NCI-H2029 treated with DMSO at 0.1 percent for 48 hours (cell line): Measurements from ENCODE around the gene IL1RL1.

Source experiments
- DNase-seq: peaks from one replicate; lab custom pipeline; 2025; lab: John Stamatoyannopoulos, UW

Gene IL1RL1

DNA sequence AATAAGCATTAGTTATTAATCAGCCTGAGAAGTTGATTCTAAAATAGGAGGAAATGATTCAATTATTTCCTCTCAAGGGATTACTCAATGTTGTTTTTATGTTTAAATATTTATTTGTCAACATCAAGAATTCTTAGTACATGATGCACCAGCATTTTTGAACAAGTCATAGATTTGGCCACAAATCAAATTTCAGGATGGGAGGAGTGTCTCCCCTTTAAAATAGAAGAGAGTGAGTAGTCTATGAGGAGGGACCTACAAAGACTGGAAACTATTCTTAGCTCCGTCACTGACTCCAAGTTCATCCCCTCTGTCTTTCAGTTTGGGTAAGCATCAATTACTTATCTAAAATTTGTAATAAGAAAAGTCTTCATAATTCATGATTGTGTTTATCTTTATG, 25.6 kb downstream of the IL1RL1 start:
- DNase-seq = no peak

GRCh38 chr2:102337481-102338386, 26.4 kb downstream of the IL1RL1 start:
- DNase-seq = no peak

DNA sequence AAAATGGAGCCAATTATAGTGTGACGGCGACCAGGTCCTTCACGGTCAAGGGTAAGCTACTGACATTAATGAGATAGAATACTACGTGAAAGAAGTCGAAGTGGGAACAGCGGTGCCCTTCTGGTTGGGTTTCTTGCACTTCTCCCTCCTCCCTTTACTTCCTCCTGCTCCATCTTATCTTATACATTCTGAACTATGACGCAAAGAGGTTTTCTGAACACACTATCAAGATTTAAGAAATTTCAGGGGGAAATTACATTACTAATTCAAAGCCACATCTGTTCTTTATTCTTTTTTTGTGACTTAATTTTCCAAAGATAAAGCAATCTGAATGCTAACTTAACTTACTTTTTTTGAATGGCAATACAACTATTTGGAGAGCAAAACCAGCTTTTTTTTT, 29.4 kb downstream of the IL1RL1 start:
- DNase-seq = no peak

GRCh38 chr2:102342888-102343287, 31.5 kb downstream of the IL1RL1 start:
- no peak for DNase-seq

- no peak for DNase-seq
These were observed 33.0 kb downstream of the IL1RL1 start for GRCh38 chr2:102344397-102344796.

GRCh38 chr2:102345329-102345920, 34.1 kb downstream of the IL1RL1 start:
- no peak for DNase-seq

DNA sequence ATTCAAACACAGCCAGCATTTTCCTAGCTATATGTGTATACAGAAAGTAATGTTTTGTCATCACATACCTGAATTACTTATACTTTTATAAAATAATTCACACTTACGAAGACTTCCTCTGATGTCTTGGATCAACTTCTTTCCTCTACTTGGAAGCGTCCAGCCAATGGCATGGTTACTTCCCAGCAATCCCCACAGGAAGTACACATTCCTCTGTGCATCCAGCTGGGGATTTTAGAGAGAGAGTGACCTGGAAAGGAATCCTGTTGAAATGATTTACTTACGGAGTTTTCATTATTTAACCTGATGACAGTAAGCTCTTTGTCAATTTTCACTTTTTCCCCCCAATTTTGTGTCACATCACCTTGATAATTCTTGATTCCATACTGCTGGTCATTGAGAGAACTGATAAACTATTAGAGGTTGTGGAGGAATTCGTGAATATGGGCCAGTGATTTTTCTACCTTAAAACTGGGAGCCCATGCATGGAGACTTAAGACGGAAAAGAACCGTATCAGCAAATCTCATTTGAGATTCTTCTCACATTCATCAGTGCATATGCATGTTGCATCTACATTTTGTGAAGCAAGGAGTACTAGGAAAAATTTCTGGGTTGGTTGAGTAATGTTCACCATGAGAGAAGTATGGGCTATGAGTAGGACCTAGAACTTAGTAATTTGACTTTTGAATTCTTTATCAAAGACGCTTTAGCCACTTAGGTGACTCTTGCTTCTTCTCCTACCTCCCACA, 35.2 kb downstream of the IL1RL1 start:
- no peak for DNase-seq

- DNase-seq = no peak
These were observed 38.9 kb downstream of the IL1RL1 start for GRCh38 chr2:102350137-102350793.

- DNase-seq = no peak
These were observed 44.4 kb downstream of the IL1RL1 start, which contains the start of gene IL18R1 for GRCh38 chr2:102355526-102356380. TSS of gene IL18R1 (plus strand) at chr2:102355796. CDS start at chr2:102362661, 6,865 bp downstream.

- no peak for DNase-seq
These were observed 45.0 kb downstream of the IL1RL1 start for GRCh38 chr2:102356381-102356712.

DNA sequence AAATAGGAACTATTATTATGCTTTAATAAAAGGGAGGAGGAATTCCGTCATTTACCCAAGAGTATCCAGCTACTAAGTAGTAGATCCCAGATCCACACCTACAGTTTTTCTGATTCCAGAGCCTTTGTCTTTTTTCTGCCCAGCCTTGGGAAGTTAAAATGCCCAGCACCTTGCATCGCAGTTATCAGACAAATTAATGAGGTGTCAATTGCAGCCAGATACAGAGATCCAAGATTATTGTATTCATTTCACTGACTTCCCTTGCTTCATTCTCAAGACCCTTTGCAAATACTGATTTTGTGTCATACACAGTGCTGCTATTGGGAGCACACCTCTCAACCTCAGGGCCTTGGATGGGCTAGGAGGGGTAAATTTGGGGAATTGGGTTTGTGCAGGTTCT, 45.4 kb downstream of the IL1RL1 start:
- DNase-seq = no peak

DNA sequence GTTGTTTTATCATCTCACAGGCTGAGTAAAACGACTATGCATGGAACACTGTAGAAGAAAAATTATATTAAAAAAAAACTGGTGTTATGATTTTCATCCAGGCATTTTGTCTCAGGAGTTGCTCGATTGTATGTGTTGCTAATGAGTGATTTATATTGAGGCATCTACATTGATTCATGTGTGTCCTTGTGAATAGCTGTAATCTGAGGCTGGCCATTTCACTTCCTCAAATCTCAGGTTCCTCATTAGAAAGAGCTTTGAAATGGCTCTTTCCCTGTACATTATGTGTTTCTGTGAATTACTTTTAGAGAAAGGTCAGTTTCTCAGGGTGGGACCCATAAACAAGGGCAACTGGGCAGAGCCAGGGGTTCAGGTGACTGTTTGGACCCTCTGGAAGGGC, 46.6 kb downstream of the IL1RL1 start:
- no peak for DNase-seq

DNA sequence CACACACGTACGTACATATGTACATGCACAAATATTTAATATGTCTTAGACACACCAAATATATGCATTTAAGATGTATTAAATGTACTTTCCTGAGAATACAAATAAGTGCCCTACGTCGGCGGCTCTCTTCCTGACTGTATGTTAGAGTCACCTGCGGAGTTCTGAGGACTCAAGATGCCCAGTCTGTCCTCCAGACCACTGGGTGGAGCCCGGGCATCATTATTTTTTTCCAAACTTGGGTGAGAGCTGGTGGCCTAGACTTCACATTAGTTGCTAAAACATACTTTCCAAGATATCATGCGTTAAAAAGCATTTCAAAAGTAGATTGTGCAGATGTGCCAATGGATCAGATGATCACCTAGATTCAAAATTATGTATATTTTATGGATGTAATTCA, 47.1 kb downstream of the IL1RL1 start:
- no peak for DNase-seq

GRCh38 chr2:102359527-102359926, 48.2 kb downstream of the IL1RL1 start:
- DNase-seq = no peak

DNA sequence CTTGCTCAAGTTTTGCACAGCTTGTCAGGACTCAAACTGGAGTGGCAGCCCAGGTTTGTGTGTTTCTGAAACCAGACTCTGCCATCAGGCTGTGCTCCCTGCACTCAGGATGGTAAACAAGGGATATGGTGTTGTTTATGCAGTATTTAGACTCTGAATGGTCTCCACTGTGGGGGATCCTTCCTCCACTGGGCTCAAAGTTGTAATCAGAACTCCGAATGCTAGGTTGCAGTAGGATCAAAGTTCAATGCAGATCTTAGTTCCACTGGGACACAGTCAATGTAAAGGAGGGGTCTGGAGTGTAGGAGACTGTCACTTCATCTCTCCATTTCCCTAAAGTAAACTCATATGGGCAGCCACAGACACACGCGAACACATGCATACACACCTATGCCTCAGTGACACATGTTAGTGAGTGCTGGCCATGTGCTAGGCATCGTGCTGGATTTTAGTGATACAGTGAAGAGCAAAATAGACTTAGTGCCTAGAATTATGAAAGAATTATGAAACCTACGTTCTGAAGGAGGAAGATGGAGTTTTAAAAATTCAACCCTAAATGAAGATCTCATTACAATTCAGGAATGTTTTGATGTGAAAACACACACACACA, 50.4 kb downstream of the IL1RL1 start:
- no peak for DNase-seq

- no peak for DNase-seq
These were observed 54.4 kb downstream of the IL1RL1 start for GRCh38 chr2:102365763-102366162.

- no peak for DNase-seq
These were observed 55.2 kb downstream of the IL1RL1 start for GRCh38 chr2:102366406-102367112.

GRCh38 chr2:102367331-102367971, 56.1 kb downstream of the IL1RL1 start:
- DNase-seq = no peak

- no peak for DNase-seq
These were observed 57.2 kb downstream of the IL1RL1 start for GRCh38 chr2:102368461-102369109.
